Thoracic aorta (tissue), 2 donors: ENCODE results near the gene FAM184B. TPM values are rescaled to one million over a fixed set of nuclear protein-coding genes. Genes with fewer than 3 reads are reported as not detected.
A peak's percentile ranks its signal among the peaks of the same experiment; 100 is the strongest.

ENCODE experiments used
- ATAC-seq: fragments of 150-250 bp; one replicate; pipeline ENCODE4 v1.8.0; 2017; ENCODE audit warnings: low read depth; ENCODE audit not compliant: insufficient number of reproducible peaks, low FRiP score
- DNase-seq: peaks from one replicate; pipeline ENCODE4 v3.0.0-alpha.2; 2020; ENCODE audit warnings: low spot score
- H3K27ac ChIP-seq, 2 donors: fragments of 200-600 bp; sonication (generic); 1 replicate in 1 of 2; 2 replicates in 1 of 2; pipeline ENCODE4 v1.5.1; 2016; ENCODE audit warnings: mild to moderate bottlenecking in 2 of 2, moderate library complexity in 2 of 2
- H3K27me3 ChIP-seq: fragments of 200-600 bp; sonication (generic); replicated peaks from 2 replicates; pipeline ENCODE4 v1.6.0; 2016; ENCODE audit warnings: mild to moderate bottlenecking; ENCODE audit not compliant: insufficient read depth
- H3K36me3 ChIP-seq: fragments of 200-600 bp; sonication (generic); one replicate; pipeline ENCODE4 v1.5.1; 2016
- H3K4me1 ChIP-seq, 2 donors: fragments of 200-600 bp; sonication (generic); 1 replicate in 1 of 2; 2 replicates in 1 of 2; pipeline versions ENCODE4 v1.5.1 to v1.6.0; 2016; ENCODE audit warnings: low read depth in 2 of 2, mild to moderate bottlenecking in 1 of 2; ENCODE audit not compliant: control insufficient read depth in 1 of 2
- H3K4me3 ChIP-seq: fragments of 200-600 bp; sonication (generic); 2 replicates; pipeline ENCODE4 v1.5.1; 2016; ENCODE audit warnings: mild to moderate bottlenecking
- H3K9me3 ChIP-seq: fragments of 200-600 bp; sonication (generic); 2 replicates; pipeline ENCODE4 v1.5.1; 2016
- CTCF ChIP-seq: fragments of 200-600 bp; sonication (generic); IDR thresholded peaks from one replicate; pipeline ENCODE4 v1.5.1; 2019; ENCODE audit warnings: antibody characterized with exemption
- total RNA-seq, 2 donors: library from RNA; depleted of rRNA; stranded (reverse); fragments of >200 nt; gene quantifications; one replicate each; pipeline versions ENCODE4 v1.1.0 to v1.2.3, GENCODE V29; 2016

The FAM184B gene
- total RNA-seq, 2 donors from 2014 or later: not detected

- DNase-seq: no peak
- TF ChIP-seq CTCF: no peak
- ATAC-seq: no peak
Observed at GRCh38 chr4:17812801-17813200, 31.4 kb upstream of the FAM184B start.

GRCh38 chr4:17812125-17812524 lies 30.7 kb upstream of the FAM184B start:
- no peak for TF ChIP-seq CTCF
- Histone ChIP-seq H3K27me3 (no peaks in the 10 kb centered on the region), H3K36me3 (no peaks in the 10 kb centered on the region), H3K9me3 (no peaks in the 10 kb centered on the region), H3K4me3 (no peak overlapping the region), H3K4me1 (peaks cover 23 to 32% of the 10 kb centered on the region in 2 donors), H3K27ac (no peak overlapping the region)
- DNase-seq (no peak), ATAC-seq (no peak)

More at GRCh38 chr4:17812801-17813200, 31.4 kb upstream of the FAM184B start:
- H3K36me3 ChIP-seq: no peaks in the 10 kb centered on the region
- H3K4me3 ChIP-seq: no peak overlapping the region
- H3K9me3 ChIP-seq: no peaks in the 10 kb centered on the region
- H3K27me3 ChIP-seq: no peaks in the 10 kb centered on the region
- H3K27ac ChIP-seq: no peak overlapping the region
- peaks cover 16 to 25% of the 10 kb centered on the region in 2 donors for H3K4me1 ChIP-seq

GRCh38 chr4:17811078-17811603 lies 29.7 kb upstream of the FAM184B start:
- H3K9me3 ChIP-seq: no peaks in the 10 kb centered on the region
- H3K4me1 ChIP-seq: peaks cover 26 to 42% of the 10 kb centered on the region in 2 donors
- DNase-seq (no peak), ATAC-seq (no peak)
- no peaks in the 10 kb centered on the region for H3K27me3 ChIP-seq
- H3K4me3 ChIP-seq: peak overlapping the region; percentile 92
- no peaks in the 10 kb centered on the region for H3K36me3 ChIP-seq
- no peak for TF ChIP-seq CTCF
- no peak overlapping the region for H3K27ac ChIP-seq

DNA sequence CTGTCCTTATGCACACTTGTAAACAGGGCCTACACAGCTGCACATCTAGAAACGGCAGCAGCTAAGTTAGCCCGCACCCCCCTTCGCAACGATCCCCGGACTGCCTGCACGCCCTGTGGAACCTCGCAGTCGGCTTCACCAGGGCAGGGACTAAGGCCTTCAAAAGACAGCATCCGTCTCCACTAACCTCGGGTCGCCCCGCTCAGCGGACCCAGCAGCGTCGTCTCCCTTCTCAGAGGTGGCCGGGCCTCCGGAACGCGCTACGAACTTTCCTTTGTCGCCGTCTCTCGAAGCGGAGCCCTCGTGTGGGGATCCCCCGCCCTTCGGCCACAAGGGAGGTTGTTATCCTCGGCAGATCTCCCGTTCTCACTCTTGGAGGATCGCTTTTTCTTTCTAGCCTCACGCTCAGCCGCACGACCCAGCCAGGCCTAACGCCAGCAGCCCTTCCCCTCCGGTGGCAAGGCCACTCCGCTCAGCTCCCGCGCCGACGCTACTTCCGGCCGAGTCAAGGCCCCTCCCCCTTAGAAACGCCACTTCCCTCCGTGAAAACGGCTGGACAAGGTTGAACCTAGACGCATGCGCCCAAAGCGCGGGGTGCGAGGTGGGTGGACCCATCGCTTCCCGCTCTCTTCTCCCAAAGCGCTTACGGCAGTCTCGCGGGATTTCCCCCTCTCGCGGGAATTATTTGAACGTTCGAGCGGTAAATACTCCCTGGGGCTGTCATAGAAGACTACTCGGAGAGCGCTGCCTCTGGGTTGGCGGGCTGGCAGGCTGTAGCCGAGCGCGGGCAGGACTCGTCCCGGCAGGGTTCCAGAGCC lies 29.0 kb upstream of the FAM184B start, which contains the start of the genes DCAF16 and NCAPG:
Gene DCAF16 (minus strand): TSS at position 498 of the 818 bp plus-strand sequence. CDS start 6,616 bp downstream, outside the sequence.
Gene NCAPG (plus strand): TSS at position 720 of the 818 bp plus-strand sequence. CDS start 99 bp downstream, outside the sequence.
- Histone ChIP-seq H3K27ac (peak within 1 kb of the TSS; percentile 94 to 96), H3K4me1 (peaks cover 26 to 48% of the 10 kb centered on the region in 2 donors), H3K9me3 (no peaks in the 10 kb centered on the region), H3K36me3 (no peaks in the 10 kb centered on the region), H3K27me3 (no peaks in the 10 kb centered on the region), H3K4me3 (peak within 1 kb of the TSS; percentile 92)
- no peak for TF ChIP-seq CTCF
- peak; percentile 100 for ATAC-seq
- peak; percentile 96 for DNase-seq

DNA sequence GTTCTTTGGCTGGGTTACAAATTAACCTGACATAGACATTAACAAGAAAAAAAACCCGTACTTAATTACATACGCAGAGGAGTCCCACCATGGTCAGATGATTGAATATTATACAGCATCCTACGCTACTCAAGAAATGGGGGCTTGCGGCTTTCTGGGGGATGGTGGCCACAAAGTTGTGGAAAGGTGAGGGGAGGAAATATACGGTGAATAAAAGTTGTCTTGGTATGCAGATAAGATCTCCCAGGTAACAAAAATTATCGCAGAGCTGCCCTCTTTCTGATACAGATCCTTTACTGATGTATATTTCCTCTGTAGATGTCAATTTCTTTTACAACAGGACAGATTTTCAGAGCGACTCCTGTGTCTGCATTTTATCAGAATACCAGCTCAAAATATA lies 28.2 kb upstream of the FAM184B start:
- Histone ChIP-seq H3K27ac (peak overlapping the region; percentile 94 to 96), H3K27me3 (no peaks in the 10 kb centered on the region), H3K9me3 (no peaks in the 10 kb centered on the region), H3K36me3 (no peaks in the 10 kb centered on the region), H3K4me1 (peaks cover 26 to 48% of the 10 kb centered on the region in 2 donors), H3K4me3 (peak overlapping the region; percentile 92)
- no peak for TF ChIP-seq CTCF
- ATAC-seq (no peak), DNase-seq (no peak)
